ENCODE data around the gene PPP1R37.

DNA sequence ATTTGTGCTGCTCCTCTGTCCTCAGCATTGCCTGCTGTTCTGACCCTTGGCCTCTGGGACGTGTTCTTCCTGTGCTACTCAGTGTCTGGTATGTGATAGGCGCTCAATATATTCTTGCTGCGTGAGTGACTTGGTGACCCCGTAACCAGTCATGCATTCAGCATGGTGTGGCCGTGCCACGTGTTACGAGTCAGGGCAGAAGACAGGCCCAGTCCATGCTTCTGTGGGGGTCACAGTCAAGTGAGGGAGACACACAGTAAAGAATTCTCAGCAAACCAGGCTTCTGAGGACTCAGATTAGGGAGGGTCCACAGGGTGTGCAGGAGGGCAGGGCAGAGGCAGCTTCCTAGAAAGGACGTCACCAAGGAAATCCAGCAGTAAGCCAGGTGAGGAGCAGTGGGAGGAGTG lies 7.9 kb downstream of the PPP1R37 start:
- TF ChIP-seq EZH2 (IDR thresholded peaks at IDR 0.05; ENCODE audit: borderline replicate concordance, insufficient read depth, low read depth, low read length, poor library complexity, severe bottlenecking): no peak
- TF ChIP-seq, protein P1, sequence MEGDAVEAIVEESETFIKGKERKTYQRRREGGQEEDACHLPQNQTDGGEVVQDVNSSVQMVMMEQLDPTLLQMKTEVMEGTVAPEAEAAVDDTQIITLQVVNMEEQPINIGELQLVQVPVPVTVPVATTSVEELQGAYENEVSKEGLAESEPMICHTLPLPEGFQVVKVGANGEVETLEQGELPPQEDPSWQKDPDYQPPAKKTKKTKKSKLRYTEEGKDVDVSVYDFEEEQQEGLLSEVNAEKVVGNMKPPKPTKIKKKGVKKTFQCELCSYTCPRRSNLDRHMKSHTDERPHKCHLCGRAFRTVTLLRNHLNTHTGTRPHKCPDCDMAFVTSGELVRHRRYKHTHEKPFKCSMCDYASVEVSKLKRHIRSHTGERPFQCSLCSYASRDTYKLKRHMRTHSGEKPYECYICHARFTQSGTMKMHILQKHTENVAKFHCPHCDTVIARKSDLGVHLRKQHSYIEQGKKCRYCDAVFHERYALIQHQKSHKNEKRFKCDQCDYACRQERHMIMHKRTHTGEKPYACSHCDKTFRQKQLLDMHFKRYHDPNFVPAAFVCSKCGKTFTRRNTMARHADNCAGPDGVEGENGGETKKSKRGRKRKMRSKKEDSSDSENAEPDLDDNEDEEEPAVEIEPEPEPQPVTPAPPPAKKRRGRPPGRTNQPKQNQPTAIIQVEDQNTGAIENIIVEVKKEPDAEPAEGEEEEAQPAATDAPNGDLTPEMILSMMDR (IDR thresholded peaks at IDR 0.05): no peak
